ENCODE measurements around the gene KIAA0753. TPM values are rescaled to one million over a fixed set of nuclear protein-coding genes. Genes with fewer than 3 reads are reported as not detected.
"Not testable (repeated sequence)": the region's sequence is repeated elsewhere in the genome, so short reads cannot be mapped to it uniquely, and the experiment has no call there.

Gene KIAA0753
- total RNA-seq, 1 experiment from 2014 or later: 25.9 TPM

GRCh38 chr17:6666077-6666521 lies 25.6 kb upstream of the KIAA0753 start:
- intact Hi-C loops (cut with micrococcal nuclease; ENCODE audit: unreplicated experiment): loop anchor here (5.0 kb wide), 3 partner anchors 176 to 341 kb away; no protein-coding TSS in a partner anchor
- Mint-ChIP-seq H3K27me3 (ENCODE audit: unreplicated experiment) (peaks cover 17% of the 10 kb centered on the region), H3K4me1 (ENCODE audit: low read depth, unreplicated experiment) (peaks cover 15% of the 10 kb centered on the region), H3K27ac (ENCODE audit: unreplicated experiment) (no peak overlapping the region), H3K9me3 (ENCODE audit: low read depth, unreplicated experiment) (no peaks in the 10 kb centered on the region), H3K36me3 (ENCODE audit: insufficient read depth, unreplicated experiment) (peaks cover 11% of the 10 kb centered on the region), H3K4me3 (ENCODE audit: low read depth, unreplicated experiment) (no peak overlapping the region)
- peak; percentile 72 for DNase-seq
- no TSS peak for BruUV-seq (replicated peaks)
- TF ChIP-seq CTCF (IDR thresholded peaks at IDR 0.05; ENCODE audit: unreplicated experiment): peak; percentile 81
- CTCF ChIA-PET: interaction anchor here (0.5 to 1.4 kb wide), 4 partner anchors 177 to 381 kb away, joined by 3 to 6 read pairs (median 3); no protein-coding TSS in a partner anchor

GRCh38 chr17:6663200-6663599 lies 22.7 kb upstream of the KIAA0753 start:
- H3K27ac Mint-ChIP-seq (ENCODE audit: unreplicated experiment); DNase-seq; intact Hi-C loops (cut with micrococcal nuclease; ENCODE audit: unreplicated experiment); H3K4me1 Mint-ChIP-seq (ENCODE audit: low read depth, unreplicated experiment); H3K36me3 Mint-ChIP-seq (ENCODE audit: insufficient read depth, unreplicated experiment); H3K4me3 Mint-ChIP-seq (ENCODE audit: low read depth, unreplicated experiment); H3K9me3 Mint-ChIP-seq (ENCODE audit: low read depth, unreplicated experiment); BruUV-seq (replicated peaks); CTCF ChIA-PET: not testable (repeated sequence)
- H3K27me3 Mint-ChIP-seq (ENCODE audit: unreplicated experiment): peaks cover 37% of the 10 kb centered on the region

GRCh38 chr17:6661464-6661848 lies 20.9 kb upstream of the KIAA0753 start:
- BruUV-seq (replicated peaks): no TSS peak
- Mint-ChIP-seq H3K9me3 (ENCODE audit: low read depth, unreplicated experiment) (no peaks in the 10 kb centered on the region), H3K4me1 (ENCODE audit: low read depth, unreplicated experiment) (no peaks in the 10 kb centered on the region), H3K27ac (ENCODE audit: unreplicated experiment) (no peak overlapping the region), H3K36me3 (ENCODE audit: insufficient read depth, unreplicated experiment) (no peaks in the 10 kb centered on the region), H3K4me3 (ENCODE audit: low read depth, unreplicated experiment) (no peak overlapping the region), H3K27me3 (ENCODE audit: unreplicated experiment) (peaks cover 37% of the 10 kb centered on the region)
- CTCF ChIA-PET: no interaction called here
- DNase-seq: no peak
- no peak for TF ChIP-seq CTCF (IDR thresholded peaks at IDR 0.05; ENCODE audit: unreplicated experiment)
- intact Hi-C loops (cut with micrococcal nuclease; ENCODE audit: unreplicated experiment): no loop called here

- intact Hi-C loops (cut with micrococcal nuclease; ENCODE audit: unreplicated experiment): no loop called here
- BruUV-seq (replicated peaks): no TSS peak
Measured at GRCh38 chr17:6660805-6661463, 20.4 kb upstream of the KIAA0753 start.

More at GRCh38 chr17:6660805-6661463, 20.4 kb upstream of the KIAA0753 start:
- no peak for TF ChIP-seq CTCF (IDR thresholded peaks at IDR 0.05; ENCODE audit: unreplicated experiment)
- DNase-seq: no peak
- H3K4me1 Mint-ChIP-seq (ENCODE audit: low read depth, unreplicated experiment): no peaks in the 10 kb centered on the region
- peaks cover 37% of the 10 kb centered on the region for H3K27me3 Mint-ChIP-seq (ENCODE audit: unreplicated experiment)
- CTCF ChIA-PET: no interaction called here
- H3K27ac Mint-ChIP-seq (ENCODE audit: unreplicated experiment): no peak overlapping the region
- H3K9me3 Mint-ChIP-seq (ENCODE audit: low read depth, unreplicated experiment): no peaks in the 10 kb centered on the region
- no peaks in the 10 kb centered on the region for H3K36me3 Mint-ChIP-seq (ENCODE audit: insufficient read depth, unreplicated experiment)
- H3K4me3 Mint-ChIP-seq (ENCODE audit: low read depth, unreplicated experiment): no peak overlapping the region

Data from Calu3 (cell line).